ENCODE data around the gene TLE2.

GRCh38 chr19:2992958-2993357 is 36.1 kb downstream of the TLE2 start:
- TF ChIP-seq, protein P1, sequence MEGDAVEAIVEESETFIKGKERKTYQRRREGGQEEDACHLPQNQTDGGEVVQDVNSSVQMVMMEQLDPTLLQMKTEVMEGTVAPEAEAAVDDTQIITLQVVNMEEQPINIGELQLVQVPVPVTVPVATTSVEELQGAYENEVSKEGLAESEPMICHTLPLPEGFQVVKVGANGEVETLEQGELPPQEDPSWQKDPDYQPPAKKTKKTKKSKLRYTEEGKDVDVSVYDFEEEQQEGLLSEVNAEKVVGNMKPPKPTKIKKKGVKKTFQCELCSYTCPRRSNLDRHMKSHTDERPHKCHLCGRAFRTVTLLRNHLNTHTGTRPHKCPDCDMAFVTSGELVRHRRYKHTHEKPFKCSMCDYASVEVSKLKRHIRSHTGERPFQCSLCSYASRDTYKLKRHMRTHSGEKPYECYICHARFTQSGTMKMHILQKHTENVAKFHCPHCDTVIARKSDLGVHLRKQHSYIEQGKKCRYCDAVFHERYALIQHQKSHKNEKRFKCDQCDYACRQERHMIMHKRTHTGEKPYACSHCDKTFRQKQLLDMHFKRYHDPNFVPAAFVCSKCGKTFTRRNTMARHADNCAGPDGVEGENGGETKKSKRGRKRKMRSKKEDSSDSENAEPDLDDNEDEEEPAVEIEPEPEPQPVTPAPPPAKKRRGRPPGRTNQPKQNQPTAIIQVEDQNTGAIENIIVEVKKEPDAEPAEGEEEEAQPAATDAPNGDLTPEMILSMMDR (conservative IDR thresholded peaks at IDR 0.05) = no peak
- no peak for TF ChIP-seq EZH2 (IDR thresholded peaks at IDR 0.05; ENCODE audit: low read depth)

Measured in PC-9 (cell line).